ENCODE measurements around the gene MICU1.
"Not testable (repeated sequence)": the region's sequence is repeated elsewhere in the genome, so short reads cannot be mapped to it uniquely, and the experiment has no call there.

The MICU1 gene

DNA sequence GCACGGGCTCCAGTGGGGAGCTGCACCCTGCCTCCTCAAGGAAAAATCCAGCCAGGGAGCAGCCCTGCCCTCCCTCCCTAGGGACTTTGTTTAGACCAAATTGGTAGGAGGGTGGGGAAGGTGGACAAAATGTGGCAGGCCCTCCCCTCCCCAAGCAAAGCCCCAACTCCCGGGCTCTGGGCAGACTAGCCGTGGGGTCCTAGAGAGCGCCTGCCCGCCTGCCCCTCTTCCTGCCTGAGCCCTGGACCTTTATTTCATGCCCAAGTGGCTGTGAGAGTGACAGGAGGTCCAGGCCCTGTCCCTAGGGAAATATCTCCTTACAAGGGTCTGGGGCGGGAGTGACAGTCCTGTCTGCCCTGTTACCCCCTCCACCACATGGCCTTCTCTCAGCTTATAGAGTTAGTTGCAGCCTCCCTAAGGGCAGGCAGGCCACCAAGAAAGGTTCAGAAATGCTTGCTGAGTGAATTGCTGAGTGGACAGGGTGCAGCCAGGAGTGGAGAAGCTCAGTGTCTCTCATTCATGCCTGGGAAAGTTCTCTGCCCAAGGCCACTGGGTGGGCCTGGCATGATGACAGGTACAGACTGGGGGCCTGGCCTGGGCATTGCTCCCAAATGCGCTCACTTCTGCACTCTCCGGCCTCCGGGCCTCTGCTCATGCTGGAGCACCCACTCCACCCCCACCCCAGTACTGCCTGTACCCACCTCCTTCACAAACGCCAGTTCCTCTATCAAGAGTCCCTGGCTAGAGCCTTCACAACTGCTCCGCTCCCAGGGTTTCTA is 296.4 kb downstream of the MICU1 start:
- no peak for DNase-seq (ENCODE audit: extremely low read depth, insufficient read length)
- Histone ChIP-seq H3K27me3 (replicated peaks; ENCODE audit: control insufficient read depth, insufficient read depth, low read length) (no peaks in the 10 kb centered on the region), H3K4me3 (replicated peaks; ENCODE audit: low read depth, low read length) (no peak overlapping the region), H3K36me3 (ENCODE audit: control insufficient read depth, insufficient read depth, low read length) (peaks cover 5% of the 10 kb centered on the region)
- TF ChIP-seq, protein P1, sequence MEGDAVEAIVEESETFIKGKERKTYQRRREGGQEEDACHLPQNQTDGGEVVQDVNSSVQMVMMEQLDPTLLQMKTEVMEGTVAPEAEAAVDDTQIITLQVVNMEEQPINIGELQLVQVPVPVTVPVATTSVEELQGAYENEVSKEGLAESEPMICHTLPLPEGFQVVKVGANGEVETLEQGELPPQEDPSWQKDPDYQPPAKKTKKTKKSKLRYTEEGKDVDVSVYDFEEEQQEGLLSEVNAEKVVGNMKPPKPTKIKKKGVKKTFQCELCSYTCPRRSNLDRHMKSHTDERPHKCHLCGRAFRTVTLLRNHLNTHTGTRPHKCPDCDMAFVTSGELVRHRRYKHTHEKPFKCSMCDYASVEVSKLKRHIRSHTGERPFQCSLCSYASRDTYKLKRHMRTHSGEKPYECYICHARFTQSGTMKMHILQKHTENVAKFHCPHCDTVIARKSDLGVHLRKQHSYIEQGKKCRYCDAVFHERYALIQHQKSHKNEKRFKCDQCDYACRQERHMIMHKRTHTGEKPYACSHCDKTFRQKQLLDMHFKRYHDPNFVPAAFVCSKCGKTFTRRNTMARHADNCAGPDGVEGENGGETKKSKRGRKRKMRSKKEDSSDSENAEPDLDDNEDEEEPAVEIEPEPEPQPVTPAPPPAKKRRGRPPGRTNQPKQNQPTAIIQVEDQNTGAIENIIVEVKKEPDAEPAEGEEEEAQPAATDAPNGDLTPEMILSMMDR (IDR thresholded peaks at IDR 0.05; ENCODE audit: insufficient read depth, low read length, poor library complexity, severe bottlenecking), result no peak

DNA sequence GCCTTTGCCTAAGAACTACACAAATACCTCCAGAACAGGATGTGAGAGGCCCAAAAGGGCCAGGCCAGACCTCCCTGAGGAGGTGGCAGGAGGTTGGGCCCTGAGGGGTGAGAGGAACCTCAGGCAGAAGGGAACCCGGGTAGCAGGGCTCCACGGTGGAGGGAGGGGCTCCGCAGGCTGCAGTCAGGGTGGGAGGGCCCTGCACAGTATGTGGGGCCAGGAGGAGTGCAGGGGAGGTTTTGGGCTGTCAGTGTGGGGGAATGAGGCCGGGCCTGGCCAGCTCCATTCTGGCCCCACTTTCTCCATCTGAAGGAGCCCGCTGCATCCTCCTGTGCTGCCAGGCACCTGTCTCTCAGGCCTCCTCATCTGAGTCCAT is 297.1 kb downstream of the MICU1 start:
- peaks cover 5% of the 10 kb centered on the region for H3K36me3 ChIP-seq (ENCODE audit: control insufficient read depth, insufficient read depth, low read length)
- H3K4me3 ChIP-seq (replicated peaks; ENCODE audit: low read depth, low read length), result no peak overlapping the region
- no peak for DNase-seq (ENCODE audit: extremely low read depth, insufficient read length)
- H3K27me3 ChIP-seq (replicated peaks; ENCODE audit: control insufficient read depth, insufficient read depth, low read length), result no peaks in the 10 kb centered on the region
- TF ChIP-seq, protein P1 (IDR thresholded peaks at IDR 0.05; ENCODE audit: insufficient read depth, low read length, poor library complexity, severe bottlenecking), result no peak

DNA sequence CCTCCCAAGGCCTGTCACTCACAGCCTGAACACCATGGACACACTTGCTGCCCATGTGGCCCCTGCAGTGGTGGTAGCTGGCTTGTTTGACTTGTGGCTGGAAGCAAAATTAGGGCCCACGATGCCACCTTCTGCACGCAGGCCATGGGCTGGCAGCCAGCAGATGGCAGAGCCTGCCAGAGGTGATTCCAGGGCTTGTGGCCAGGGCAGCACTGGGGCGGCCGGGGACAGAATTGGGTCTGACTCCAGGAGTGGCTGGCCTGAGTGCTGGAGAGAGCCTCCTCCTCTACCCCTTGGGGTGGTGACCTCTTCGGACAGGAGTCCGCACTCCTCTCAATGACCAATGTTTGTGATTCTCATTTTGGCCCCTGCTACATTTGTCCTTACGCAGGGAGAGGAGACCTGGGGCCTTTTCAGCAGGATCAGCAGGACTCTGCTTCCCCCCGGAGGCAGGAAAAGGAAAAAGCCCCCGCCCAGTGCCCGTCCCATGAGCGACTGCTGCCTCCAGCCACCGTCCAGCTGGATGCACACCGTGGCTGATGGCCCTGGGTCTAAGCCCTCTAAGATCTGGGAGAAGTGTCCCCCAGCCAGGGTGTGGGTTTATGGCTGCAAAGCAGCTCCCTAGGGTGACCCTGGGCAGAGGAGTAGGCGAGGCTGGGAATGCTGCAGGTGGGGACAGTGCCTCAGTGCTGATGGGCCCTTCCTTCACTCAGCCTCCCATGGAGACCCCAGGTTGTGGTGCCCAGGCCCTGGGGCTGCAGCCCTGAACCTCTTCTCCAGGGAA is 297.6 kb downstream of the MICU1 start:
- no peaks in the 10 kb centered on the region for H3K27me3 ChIP-seq (replicated peaks; ENCODE audit: control insufficient read depth, insufficient read depth, low read length)
- H3K4me3 ChIP-seq (replicated peaks; ENCODE audit: low read depth, low read length), result no peak overlapping the region
- TF ChIP-seq, protein P1 (IDR thresholded peaks at IDR 0.05; ENCODE audit: insufficient read depth, low read length, poor library complexity, severe bottlenecking), result peak; percentile 40
- no peak for DNase-seq (ENCODE audit: extremely low read depth, insufficient read length)
- peaks cover under 1% of the 10 kb centered on the region; the same call in 1 of the 2 replicates for H3K36me3 ChIP-seq (ENCODE audit: control insufficient read depth, insufficient read depth, low read length)

DNA sequence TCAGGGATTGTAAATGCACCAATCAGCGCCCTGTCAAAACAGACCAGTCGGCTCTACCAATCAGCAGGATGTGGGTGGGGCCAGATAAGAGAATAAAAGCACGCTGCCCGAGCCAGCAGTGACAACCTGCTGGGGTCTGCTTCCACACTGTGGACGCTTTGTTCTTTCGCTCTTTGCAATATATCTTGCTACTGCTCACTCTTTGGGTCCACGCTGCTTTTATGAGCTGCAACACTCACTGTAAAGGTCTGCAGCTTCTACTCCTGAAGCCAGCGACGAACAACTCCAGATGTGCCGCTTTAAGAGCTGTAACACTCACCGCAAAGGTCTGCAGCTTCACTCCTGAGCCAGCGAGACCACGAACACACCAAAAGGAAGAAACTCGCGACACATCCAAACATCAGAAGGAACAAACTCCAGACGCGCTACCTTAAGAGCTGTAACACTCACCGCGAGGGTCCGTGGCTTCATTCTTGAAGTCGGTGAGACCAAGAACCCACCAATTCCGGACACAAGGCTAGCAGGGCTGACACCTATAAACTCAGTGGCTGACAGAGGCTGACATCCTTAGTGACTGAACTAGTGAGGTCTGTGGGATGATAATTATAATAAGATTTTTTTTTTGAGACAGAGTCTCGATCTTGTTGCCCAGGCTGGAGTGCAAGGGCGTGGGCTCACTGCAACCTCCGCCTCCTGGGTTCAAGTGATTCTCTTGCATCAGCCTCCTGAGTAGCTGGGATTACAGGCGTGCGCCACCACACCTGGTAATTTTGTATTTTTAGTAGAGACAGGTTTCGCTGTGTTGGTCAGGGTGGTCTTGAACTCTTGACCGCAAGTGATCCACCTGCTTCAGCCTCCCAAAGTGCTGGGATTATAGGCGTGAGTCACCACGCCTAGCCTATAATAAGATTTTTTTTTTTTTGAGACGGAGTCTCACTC is 298.9 kb downstream of the MICU1 start:
- DNase-seq (ENCODE audit: extremely low read depth, insufficient read length), result not testable (repeated sequence)

DNA sequence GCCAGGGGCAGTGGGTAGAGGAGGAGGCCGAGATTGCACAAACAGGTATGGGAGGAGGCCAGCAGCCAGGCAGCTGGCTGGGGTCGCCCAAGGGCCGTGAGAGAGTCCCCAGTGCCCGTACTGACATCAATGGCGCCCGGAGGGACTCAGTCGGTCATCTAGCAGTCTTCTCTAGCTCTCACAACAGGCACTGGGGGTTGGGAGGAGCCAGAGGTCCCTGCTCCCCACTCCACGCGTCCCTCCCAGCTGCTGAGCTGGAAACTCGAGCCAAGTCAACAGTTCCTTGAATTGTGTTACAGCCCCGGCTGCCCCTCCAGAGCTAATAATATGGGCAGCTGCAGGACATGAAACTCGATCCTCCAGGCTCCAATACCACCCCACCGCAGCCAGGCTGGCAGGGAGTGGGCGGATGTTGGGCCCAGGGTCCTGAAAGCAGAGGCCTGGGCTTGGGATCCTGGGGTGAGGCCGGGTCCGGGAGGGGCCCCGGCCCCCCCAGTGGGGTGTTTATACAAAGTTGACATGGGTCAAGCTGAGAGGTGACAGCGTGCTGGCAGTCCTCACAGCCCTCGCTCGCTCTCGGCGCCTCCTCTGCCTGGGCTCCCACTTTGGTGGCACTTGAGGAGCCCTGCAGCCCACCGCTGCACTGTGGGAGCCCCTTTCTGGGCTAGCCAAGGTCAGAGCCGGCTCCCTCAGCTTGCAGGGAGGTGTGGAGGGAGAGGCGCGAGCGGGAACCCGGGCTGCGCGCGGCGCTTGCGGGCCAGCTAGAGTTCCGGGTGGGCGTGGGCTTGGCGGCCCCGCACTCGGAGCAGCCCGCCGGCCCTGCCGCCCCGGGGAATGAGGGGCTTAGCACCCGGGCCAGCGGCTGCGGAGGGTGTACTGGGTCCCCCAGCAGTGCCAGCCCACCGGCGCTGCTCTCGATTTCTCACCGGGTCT is 300.4 kb downstream of the MICU1 start:
- not testable (repeated sequence) for H3K27me3 ChIP-seq (replicated peaks; ENCODE audit: control insufficient read depth, insufficient read depth, low read length); H3K36me3 ChIP-seq (ENCODE audit: control insufficient read depth, insufficient read depth, low read length); DNase-seq (ENCODE audit: extremely low read depth, insufficient read length); H3K4me3 ChIP-seq (replicated peaks; ENCODE audit: low read depth, low read length)

More for the DNA sequence above, 298.9 kb downstream of the MICU1 start:
- H3K36me3 ChIP-seq (ENCODE audit: control insufficient read depth, insufficient read depth, low read length); H3K27me3 ChIP-seq (replicated peaks; ENCODE audit: control insufficient read depth, insufficient read depth, low read length); H3K4me3 ChIP-seq (replicated peaks; ENCODE audit: low read depth, low read length): not testable (repeated sequence)

DNA sequence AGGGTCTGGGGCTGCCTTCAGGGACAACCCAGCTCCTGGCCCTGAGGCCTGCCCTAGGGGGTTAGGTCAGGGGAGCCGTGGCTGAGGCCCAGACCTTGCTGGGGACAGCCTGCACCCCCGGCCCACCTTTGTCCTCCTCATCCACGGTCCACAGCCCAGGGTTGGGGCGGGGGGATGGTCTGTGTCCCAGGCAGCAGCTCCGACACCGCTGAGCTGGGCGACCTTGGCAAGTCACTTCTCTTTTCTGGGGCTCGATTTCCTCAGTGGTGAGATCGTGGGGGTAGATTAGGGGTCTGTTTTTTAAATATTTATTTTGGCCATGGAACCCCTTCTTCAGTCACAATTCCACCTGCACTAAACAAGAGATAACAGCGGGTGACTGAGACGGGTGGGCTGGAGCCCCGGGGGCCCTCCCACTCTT is 302.1 kb downstream of the MICU1 start:
- TF ChIP-seq, protein P1 (IDR thresholded peaks at IDR 0.05; ENCODE audit: insufficient read depth, low read length, poor library complexity, severe bottlenecking), result no peak
- no peak for DNase-seq (ENCODE audit: extremely low read depth, insufficient read length)
- no peaks in the 10 kb centered on the region for H3K36me3 ChIP-seq (ENCODE audit: control insufficient read depth, insufficient read depth, low read length)
- H3K4me3 ChIP-seq (replicated peaks; ENCODE audit: low read depth, low read length), result no peak overlapping the region
- H3K27me3 ChIP-seq (replicated peaks; ENCODE audit: control insufficient read depth, insufficient read depth, low read length), result no peaks in the 10 kb centered on the region

Measured in GM06990 (cell line).